SK-N-SH treated with all-trans-retinoic acid at 6 μM for 48 hours (cell line): ENCODE results near the gene STAB2.

Experiments used
- ATAC-seq: fragments of 200-7000 bp; cut with Tn5 transposase; 3 replicates; pipeline ENCODE4 v1.9.1; 2020; ENCODE audit warnings: mild to moderate bottlenecking, moderate library complexity
- ARNTL ChIP-seq: fragments of 450-650 bp; formaldehyde crosslinking; IDR thresholded peaks from 2 replicates; pipeline ENCODE4 v1.5.0; 2020; ENCODE audit warnings: low read depth, mild to moderate bottlenecking, moderate library complexity, borderline replicate concordance
- BACH2 ChIP-seq: fragments of 250-450 bp; sonication (Bioruptor Pico); IDR thresholded peaks from 2 replicates; pipeline ENCODE4 v1.9.0; 2021; ENCODE audit warnings: mild to moderate bottlenecking, borderline replicate concordance
- CSDC2 ChIP-seq: fragments of 250-450 bp; sonication (Bioruptor Pico); IDR thresholded peaks from 2 replicates; pipeline ENCODE4 v1.5.0; 2020; ENCODE audit warnings: mild to moderate bottlenecking, moderate library complexity
- ESRRG ChIP-seq: fragments of 250-450 bp; sonication (Bioruptor Pico); IDR thresholded peaks from 2 replicates; pipeline ENCODE4 v1.6.1; 2021; ENCODE audit warnings: mild to moderate bottlenecking
- GLIS3 ChIP-seq: fragments of 250-450 bp; sonication (Bioruptor Pico); IDR thresholded peaks from 2 replicates; pipeline ENCODE4 v1.5.0; 2020; ENCODE audit warnings: mild to moderate bottlenecking, moderate library complexity
- ISL1 ChIP-seq: fragments of 250-450 bp; sonication (Bioruptor Pico); IDR thresholded peaks from 2 replicates; pipeline ENCODE4 v2.1.2; 2022; ENCODE audit warnings: mild to moderate bottlenecking, moderate library complexity
- OSR1 ChIP-seq: fragments of 250-450 bp; sonication (Bioruptor Pico); IDR thresholded peaks from 2 replicates; pipeline ENCODE4 v1.8.0; 2022; ENCODE audit warnings: moderate library complexity, mild to moderate bottlenecking, inconsistent platforms
- PPARA ChIP-seq: fragments of 250-450 bp; sonication (Bioruptor Pico); IDR thresholded peaks from 2 replicates; pipeline ENCODE4 v1.5.0; 2020; ENCODE audit warnings: mild to moderate bottlenecking, borderline replicate concordance
- SNAI2 ChIP-seq: fragments of 250-450 bp; sonication (Bioruptor Pico); IDR thresholded peaks from 2 replicates; pipeline ENCODE4 v1.5.0; 2020; ENCODE audit warnings: mild to moderate bottlenecking, moderate library complexity
- TCF4 ChIP-seq: fragments of 250-450 bp; sonication (Bioruptor Pico); IDR thresholded peaks from 2 replicates; pipeline ENCODE4 v1.8.0; 2021; ENCODE audit warnings: mild to moderate bottlenecking, moderate library complexity, borderline replicate concordance
- TOX ChIP-seq: fragments of 250-450 bp; sonication (Bioruptor Pico); IDR thresholded peaks from 2 replicates; pipeline ENCODE4 v1.8.0; 2021; ENCODE audit warnings: mild to moderate bottlenecking, moderate library complexity, borderline replicate concordance
- ZC3H10 ChIP-seq: fragments of 250-450 bp; sonication (Bioruptor Pico); IDR thresholded peaks from 2 replicates; pipeline ENCODE4 v1.5.1; 2021; ENCODE audit warnings: mild to moderate bottlenecking, moderate library complexity
- ZFP3 ChIP-seq: fragments of 250-450 bp; sonication (Bioruptor Pico); IDR thresholded peaks from 2 replicates; pipeline ENCODE4 v1.5.0; 2020; ENCODE audit warnings: mild to moderate bottlenecking, moderate library complexity
- ZFP30 ChIP-seq: fragments of 450-650 bp; formaldehyde crosslinking; IDR thresholded peaks from 2 replicates; pipeline ENCODE4 v1.5.0; 2022; ENCODE audit warnings: mild to moderate bottlenecking, moderate library complexity
- ZNF70 ChIP-seq: fragments of 450-650 bp; formaldehyde crosslinking; IDR thresholded peaks from 2 replicates; pipeline ENCODE4 v1.5.0; 2020; ENCODE audit warnings: mild to moderate bottlenecking, moderate library complexity
- ZNF8 ChIP-seq: fragments of 450-650 bp; formaldehyde crosslinking; IDR thresholded peaks from 2 replicates; pipeline ENCODE4 v1.5.0; 2020; ENCODE audit warnings: mild to moderate bottlenecking, moderate library complexity
- TF ChIP-seq, protein P1 (sequence below): fragments of 250-450 bp; sonication (Bioruptor Pico); IDR thresholded peaks from 2 replicates; pipeline ENCODE4 v1.8.0; 2020; ENCODE audit warnings: mild to moderate bottlenecking, moderate library complexity, borderline replicate concordance
- TF ChIP-seq, protein P2 (sequence below): fragments of 250-450 bp; sonication (Bioruptor Pico); IDR thresholded peaks from 2 replicates; pipeline ENCODE4 v1.5.0; 2020; ENCODE audit warnings: mild to moderate bottlenecking, moderate library complexity
- TF ChIP-seq, protein P3 (sequence below): fragments of 250-450 bp; sonication (Bioruptor Pico); IDR thresholded peaks from 2 replicates; pipeline ENCODE4 v1.5.1; 2020; ENCODE audit warnings: low read depth, mild to moderate bottlenecking, moderate library complexity
- TF ChIP-seq, protein P4 (sequence below): fragments of 250-450 bp; sonication (Bioruptor Pico); IDR thresholded peaks from 2 replicates; pipeline ENCODE4 v1.5.1; 2021; ENCODE audit warnings: mild to moderate bottlenecking, moderate library complexity

The STAB2 gene

DNA sequence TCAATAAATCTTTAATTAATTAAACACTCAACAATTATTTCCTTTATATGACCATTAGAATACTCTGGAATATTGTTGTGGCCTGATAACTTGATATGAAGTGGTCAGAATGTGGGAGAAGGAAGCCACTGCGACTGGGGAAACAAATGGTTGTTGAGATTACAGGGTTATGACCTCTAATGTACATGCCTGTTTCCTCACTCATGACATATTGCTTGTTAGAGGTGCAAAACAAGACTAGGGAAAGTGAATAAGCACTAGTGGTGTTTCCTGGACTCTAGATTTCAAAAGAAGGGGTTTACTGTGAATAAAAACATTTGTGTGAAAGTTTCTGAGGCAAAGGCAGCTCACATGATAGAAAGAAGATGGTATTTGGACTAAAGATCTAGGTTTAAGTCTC lies 53.3 kb downstream of the STAB2 start:
- TF ChIP-seq OSR1 (CRISPR knock-in tag) (no peak), ZFP30 (CRISPR knock-in tag) (no peak), PPARA (CRISPR knock-in tag) (no peak), ISL1 (CRISPR knock-in tag) (no peak), BACH2 (CRISPR knock-in tag) (no peak), ZNF8 (CRISPR knock-in tag) (no peak), TCF4 (CRISPR knock-in tag) (no peak), GLIS3 (CRISPR knock-in tag) (no peak), ARNTL (no peak), TOX (no peak), ZC3H10 (CRISPR knock-in tag) (no peak), ZNF70 (CRISPR knock-in tag) (no peak)
- TF ChIP-seq, protein P1, sequence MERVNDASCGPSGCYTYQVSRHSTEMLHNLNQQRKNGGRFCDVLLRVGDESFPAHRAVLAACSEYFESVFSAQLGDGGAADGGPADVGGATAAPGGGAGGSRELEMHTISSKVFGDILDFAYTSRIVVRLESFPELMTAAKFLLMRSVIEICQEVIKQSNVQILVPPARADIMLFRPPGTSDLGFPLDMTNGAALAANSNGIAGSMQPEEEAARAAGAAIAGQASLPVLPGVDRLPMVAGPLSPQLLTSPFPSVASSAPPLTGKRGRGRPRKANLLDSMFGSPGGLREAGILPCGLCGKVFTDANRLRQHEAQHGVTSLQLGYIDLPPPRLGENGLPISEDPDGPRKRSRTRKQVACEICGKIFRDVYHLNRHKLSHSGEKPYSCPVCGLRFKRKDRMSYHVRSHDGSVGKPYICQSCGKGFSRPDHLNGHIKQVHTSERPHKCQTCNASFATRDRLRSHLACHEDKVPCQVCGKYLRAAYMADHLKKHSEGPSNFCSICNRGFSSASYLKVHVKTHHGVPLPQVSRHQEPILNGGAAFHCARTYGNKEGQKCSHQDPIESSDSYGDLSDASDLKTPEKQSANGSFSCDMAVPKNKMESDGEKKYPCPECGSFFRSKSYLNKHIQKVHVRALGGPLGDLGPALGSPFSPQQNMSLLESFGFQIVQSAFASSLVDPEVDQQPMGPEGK: no peak
- TF ChIP-seq, protein P2, sequence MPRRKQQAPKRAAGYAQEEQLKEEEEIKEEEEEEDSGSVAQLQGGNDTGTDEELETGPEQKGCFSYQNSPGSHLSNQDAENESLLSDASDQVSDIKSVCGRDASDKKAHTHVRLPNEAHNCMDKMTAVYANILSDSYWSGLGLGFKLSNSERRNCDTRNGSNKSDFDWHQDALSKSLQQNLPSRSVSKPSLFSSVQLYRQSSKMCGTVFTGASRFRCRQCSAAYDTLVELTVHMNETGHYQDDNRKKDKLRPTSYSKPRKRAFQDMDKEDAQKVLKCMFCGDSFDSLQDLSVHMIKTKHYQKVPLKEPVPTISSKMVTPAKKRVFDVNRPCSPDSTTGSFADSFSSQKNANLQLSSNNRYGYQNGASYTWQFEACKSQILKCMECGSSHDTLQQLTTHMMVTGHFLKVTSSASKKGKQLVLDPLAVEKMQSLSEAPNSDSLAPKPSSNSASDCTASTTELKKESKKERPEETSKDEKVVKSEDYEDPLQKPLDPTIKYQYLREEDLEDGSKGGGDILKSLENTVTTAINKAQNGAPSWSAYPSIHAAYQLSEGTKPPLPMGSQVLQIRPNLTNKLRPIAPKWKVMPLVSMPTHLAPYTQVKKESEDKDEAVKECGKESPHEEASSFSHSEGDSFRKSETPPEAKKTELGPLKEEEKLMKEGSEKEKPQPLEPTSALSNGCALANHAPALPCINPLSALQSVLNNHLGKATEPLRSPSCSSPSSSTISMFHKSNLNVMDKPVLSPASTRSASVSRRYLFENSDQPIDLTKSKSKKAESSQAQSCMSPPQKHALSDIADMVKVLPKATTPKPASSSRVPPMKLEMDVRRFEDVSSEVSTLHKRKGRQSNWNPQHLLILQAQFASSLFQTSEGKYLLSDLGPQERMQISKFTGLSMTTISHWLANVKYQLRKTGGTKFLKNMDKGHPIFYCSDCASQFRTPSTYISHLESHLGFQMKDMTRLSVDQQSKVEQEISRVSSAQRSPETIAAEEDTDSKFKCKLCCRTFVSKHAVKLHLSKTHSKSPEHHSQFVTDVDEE (CRISPR knock-in tag): no peak
- TF ChIP-seq, protein P3, sequence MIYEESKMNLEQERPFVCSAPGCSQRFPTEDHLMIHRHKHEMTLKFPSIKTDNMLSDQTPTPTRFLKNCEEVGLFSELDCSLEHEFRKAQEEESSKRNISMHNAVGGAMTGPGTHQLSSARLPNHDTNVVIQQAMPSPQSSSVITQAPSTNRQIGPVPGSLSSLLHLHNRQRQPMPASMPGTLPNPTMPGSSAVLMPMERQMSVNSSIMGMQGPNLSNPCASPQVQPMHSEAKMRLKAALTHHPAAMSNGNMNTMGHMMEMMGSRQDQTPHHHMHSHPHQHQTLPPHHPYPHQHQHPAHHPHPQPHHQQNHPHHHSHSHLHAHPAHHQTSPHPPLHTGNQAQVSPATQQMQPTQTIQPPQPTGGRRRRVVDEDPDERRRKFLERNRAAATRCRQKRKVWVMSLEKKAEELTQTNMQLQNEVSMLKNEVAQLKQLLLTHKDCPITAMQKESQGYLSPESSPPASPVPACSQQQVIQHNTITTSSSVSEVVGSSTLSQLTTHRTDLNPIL (CRISPR knock-in tag): no peak
- TF ChIP-seq, protein P4, sequence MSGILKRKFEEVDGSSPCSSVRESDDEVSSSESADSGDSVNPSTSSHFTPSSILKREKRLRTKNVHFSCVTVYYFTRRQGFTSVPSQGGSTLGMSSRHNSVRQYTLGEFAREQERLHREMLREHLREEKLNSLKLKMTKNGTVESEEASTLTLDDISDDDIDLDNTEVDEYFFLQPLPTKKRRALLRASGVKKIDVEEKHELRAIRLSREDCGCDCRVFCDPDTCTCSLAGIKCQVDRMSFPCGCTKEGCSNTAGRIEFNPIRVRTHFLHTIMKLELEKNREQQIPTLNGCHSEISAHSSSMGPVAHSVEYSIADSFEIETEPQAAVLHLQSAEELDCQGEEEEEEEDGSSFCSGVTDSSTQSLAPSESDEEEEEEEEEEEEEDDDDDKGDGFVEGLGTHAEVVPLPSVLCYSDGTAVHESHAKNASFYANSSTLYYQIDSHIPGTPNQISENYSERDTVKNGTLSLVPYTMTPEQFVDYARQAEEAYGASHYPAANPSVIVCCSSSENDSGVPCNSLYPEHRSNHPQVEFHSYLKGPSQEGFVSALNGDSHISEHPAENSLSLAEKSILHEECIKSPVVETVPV (CRISPR knock-in tag): no peak
- ATAC-seq: no peak

DNA sequence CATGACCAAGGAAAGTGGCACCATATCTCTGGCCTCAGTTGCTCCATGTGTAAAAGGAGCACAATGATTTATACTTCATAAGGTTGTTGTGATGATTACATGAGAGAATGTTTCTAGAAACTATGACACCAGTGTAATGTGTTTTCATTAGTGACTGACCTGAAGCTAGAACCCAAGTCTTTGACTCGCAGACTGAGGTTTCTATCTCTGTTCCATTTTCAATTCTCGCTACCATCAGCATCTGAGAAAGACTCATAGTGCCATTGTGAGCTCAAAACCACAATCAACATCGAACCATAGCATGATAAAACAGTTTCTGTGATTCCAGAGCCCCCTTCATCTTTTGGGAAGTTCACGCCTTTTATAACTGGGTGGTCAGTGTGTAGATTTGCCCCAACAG lies 53.8 kb downstream of the STAB2 start:
- ATAC-seq: no peak
- TF ChIP-seq ZFP30 (CRISPR knock-in tag) (no peak), TCF4 (CRISPR knock-in tag) (no peak), CSDC2 (no peak), GLIS3 (CRISPR knock-in tag) (no peak), SNAI2 (CRISPR knock-in tag) (no peak), ESRRG (CRISPR knock-in tag) (no peak), PPARA (CRISPR knock-in tag) (no peak), TOX (no peak), ARNTL (no peak), ZFP3 (no peak)
- TF ChIP-seq, protein P3 (CRISPR knock-in tag): no peak
- TF ChIP-seq, protein P1: no peak
